Transverse colon (tissue), 4 donors: ENCODE data around the gene GBP6. TPM values are rescaled to one million over a fixed set of nuclear protein-coding genes. Genes with fewer than 3 reads are reported as not detected.
"Not testable (repeated sequence)": the region's sequence is repeated elsewhere in the genome, so short reads cannot be mapped to it uniquely, and the experiment has no call there.

Experiments
- DNase-seq: peaks from one replicate; pipeline ENCODE4 v3.0.0-alpha.2; 2019
- H3K27ac ChIP-seq, 4 donors: fragments of 200-600 bp; sonication (generic); 2 replicates each; pipeline ENCODE4 v1.5.1; 2016 to 2018; ENCODE audit warnings: inconsistent platforms in 4 of 4
- H3K27me3 ChIP-seq: fragments of 200-600 bp; sonication (generic); 2 replicates; pipeline ENCODE4 v1.5.1; 2017; ENCODE audit warnings: inconsistent platforms
- H3K36me3 ChIP-seq, 4 donors: fragments of 200-600 bp; sonication (generic); 2 replicates each; pipeline ENCODE4 v1.5.1; 2017 to 2019; ENCODE audit warnings: inconsistent platforms in 4 of 4
- H3K4me1 ChIP-seq, 4 donors: fragments of 200-600 bp; sonication (generic); 2 replicates each; pipeline ENCODE4 v1.5.1; 2017 to 2020; ENCODE audit warnings: inconsistent platforms in 4 of 4
- H3K4me3 ChIP-seq, 4 donors: fragments of 200-600 bp; sonication (generic); 1 replicate in 1 of 4; 2 replicates in 3 of 4; pipeline versions ENCODE4 v1.5.1 to v1.6.1; 2017 to 2019; ENCODE audit warnings: inconsistent platforms in 4 of 4
- H3K9me3 ChIP-seq, 2 donors: fragments of 200-600 bp; sonication (generic); 2 replicates each; pipeline ENCODE4 v1.5.1; 2017 to 2019; ENCODE audit warnings: inconsistent platforms in 2 of 2
- CTCF ChIP-seq, 5 experiments: fragments of 200-600 bp in 3 of 5; fragments of 450-650 bp in 2 of 5; sonication (generic) in 3 of 5; IDR thresholded peaks; 1 replicate in 2 of 5; 2 replicates in 3 of 5; pipeline ENCODE4 v1.5.1; 2016 to 2017; ENCODE audit warnings: antibody characterized with exemption in 5 of 5, inconsistent platforms in 3 of 5, mild to moderate bottlenecking in 2 of 5, moderate library complexity in 1 of 5
- EP300 ChIP-seq: sonication (generic); formaldehyde crosslinking; IDR thresholded peaks from one replicate; pipeline ENCODE4 v1.6.1; 2017; ENCODE audit warnings: antibody characterized with exemption, low read depth
- POLR2A ChIP-seq: fragments of 450-650 bp; IDR thresholded peaks from one replicate; pipeline ENCODE4 v1.6.1; 2016; ENCODE audit warnings: antibody characterized with exemption, mild to moderate bottlenecking, moderate library complexity
- POLR2AphosphoS5 ChIP-seq, 3 donors: sonication (generic); formaldehyde crosslinking; IDR thresholded peaks; one replicate each; pipeline ENCODE4 v1.6.1; 2016; ENCODE audit warnings: antibody characterized with exemption in 3 of 3
- WGBS, 2 donors: methylation state at CpG; one replicate each; pipeline ENCODE4 v1.1.5; 2018; ENCODE audit warnings: low coverage in 1 of 2; 5-methylcytosine and 5-hydroxymethylcytosine counted together
- in situ Hi-C, 4 donors: fragments of 200-750 bp; cut with MboI; loops; one replicate each; pipeline versions ENCODE4 v1.15.0 to v1.15.1; 2017; ENCODE audit warnings: low sequenced_read_pairs in 3 of 4, low pct_ligation_motif_present in 1 of 4, low pct_unique_long_range_greater_than_20kb in 1 of 4
- intact Hi-C: fragments of 100-400 bp; cut with DNase I; formaldehyde crosslinking; loops from one replicate; pipeline ENCODE4 v1.15.1; 2023; ENCODE audit warnings: low total_unique reads
- total RNA-seq, 4 donors: library from RNA; depleted of rRNA; stranded (reverse); fragments of >200 nt; gene quantifications; one replicate each; pipeline ENCODE4 v1.1.0, GENCODE V29; 2016

The GBP6 gene
- total RNA-seq, 4 donors from 2014 or later = not detected

GRCh38 chr1:89425056-89425455, 61.2 kb downstream of the GBP6 start:
- whole genome bisulfite sequencing, 2 donors = 50 to 60% methylated on average over 2 to 3 of the region's 3 CpGs
- Histone ChIP-seq H3K36me3 (no peaks in the 10 kb centered on the region), H3K27ac (no peak overlapping the region), H3K27me3 (no peaks in the 10 kb centered on the region), H3K4me3 (no peak overlapping the region), H3K4me1 (no peaks in the 10 kb centered on the region), H3K9me3 (no peaks in the 10 kb centered on the region)
- intact Hi-C loops (no loop called here), in situ Hi-C loops (no loop called here)
- TF ChIP-seq POLR2A = no peak
- no peak for TF ChIP-seq POLR2AphosphoS5 (IDR thresholded peaks at IDR 0.05)
- TF ChIP-seq CTCF (IDR thresholded peaks at IDR 0.05) = no peak
- no peak for DNase-seq

GRCh38 chr1:89429062-89429461, 65.2 kb downstream of the GBP6 start:
- in situ Hi-C loops = no loop called here
- H3K4me3 ChIP-seq = no peak overlapping the region
- no peaks in the 10 kb centered on the region for H3K4me1 ChIP-seq
- DNase-seq = no peak
- no peaks in the 10 kb centered on the region for H3K36me3 ChIP-seq
- WGBS, 2 donors = 47 to 76% methylated on average over 3 to 6 of the region's 6 CpGs
- no peaks in the 10 kb centered on the region for H3K27me3 ChIP-seq
- H3K9me3 ChIP-seq = no peaks in the 10 kb centered on the region
- intact Hi-C loops = no loop called here
- TF ChIP-seq EP300 (no peak), POLR2A (no peak), CTCF (IDR thresholded peaks at IDR 0.05) (no peak), POLR2AphosphoS5 (IDR thresholded peaks at IDR 0.05) (no peak)
- no peak overlapping the region for H3K27ac ChIP-seq

GRCh38 chr1:89429681-89430080, 65.8 kb downstream of the GBP6 start:
- in situ Hi-C loops, H3K9me3 ChIP-seq, H3K27ac ChIP-seq, H3K4me1 ChIP-seq, H3K4me3 ChIP-seq, intact Hi-C loops, H3K36me3 ChIP-seq, DNase-seq, H3K27me3 ChIP-seq: not testable (repeated sequence)
- WGBS, 2 donors = 100% methylated on average over 1 of the region's 4 CpGs; no CpG with 5 or more reads in 1 of the 2 donors

- Histone ChIP-seq H3K4me3 (no peak overlapping the region), H3K4me1 (no peaks in the 10 kb centered on the region), H3K36me3 (no peaks in the 10 kb centered on the region), H3K27ac (no peak overlapping the region), H3K9me3 (peaks cover 8% of the 10 kb centered on the region in 2 donors), H3K27me3 (no peaks in the 10 kb centered on the region)
- DNase-seq = no peak
- TF ChIP-seq POLR2A (no peak), EP300 (no peak), POLR2AphosphoS5 (IDR thresholded peaks at IDR 0.05) (no peak), CTCF (IDR thresholded peaks at IDR 0.05) (no peak)
- 90 to 94% methylated on average over 4 of the region's 4 CpGs for WGBS, 2 donors
- in situ Hi-C loops = no loop called here
- intact Hi-C loops = no loop called here
Measured at GRCh38 chr1:89433421-89433820, 69.6 kb downstream of the GBP6 start.

- H3K4me3 ChIP-seq, DNase-seq, H3K27ac ChIP-seq, in situ Hi-C loops, H3K36me3 ChIP-seq, intact Hi-C loops, H3K4me1 ChIP-seq, H3K27me3 ChIP-seq: not testable (repeated sequence)
- peaks cover 9 to 13% of the 10 kb centered on the region in 2 donors for H3K9me3 ChIP-seq
- 72% methylated on average over 9 of the region's 9 CpGs for WGBS, 2 donors
Measured at GRCh38 chr1:89434058-89434780, 70.4 kb downstream of the GBP6 start.

Other genes with a start within 250 kb of the GBP6 start
- 10 to 100 TPM; 13.7 to 77.5 (median 56.1) TPM for gene GBP2, start 237.9 kb upstream of the GBP6 start, total RNA-seq
- gene GBP7, start 188.1 kb upstream of the GBP6 start, total RNA-seq = not detected
- gene GBP4, start 165.1 kb upstream of the GBP6 start, total RNA-seq = 1 to 10 TPM in 2 of 4 donors, under 1 TPM in 1, not detected in 1; 1.00 to 3.8 (median 2.5) TPM
- gene GBP5, start 91.2 kb upstream of the GBP6 start, total RNA-seq = 1 to 10 TPM in 2 of 4 donors, not detected in 2; 1.5 to 7.3 TPM
- gene LRRC8B, start 160.8 kb downstream of the GBP6 start, total RNA-seq = 10 to 100 TPM in 2 of 4 donors, 1 to 10 TPM in 2; 7.0 to 10.5 (median 8.7) TPM